HG03354 (cell line): ENCODE measurements around the gene TSFM.
A peak's percentile ranks its signal among the peaks of the same experiment; 100 is the strongest.
"Not testable (repeated sequence)": the region's sequence is repeated elsewhere in the genome, so short reads cannot be mapped to it uniquely, and the experiment has no call there.

Experiments used
- ATAC-seq: cut with Tn5 transposase; IDR thresholded peaks from one replicate; pipeline ENCODE4 v1.9.1; 2021; ENCODE audit warnings: mild to moderate bottlenecking; ENCODE audit not compliant: unreplicated experiment, poor library complexity, severe bottlenecking

The TSFM gene

GRCh38 chr12:57760347-57760982 is 22.1 kb upstream of the TSFM start:
- no peak for ATAC-seq

- ATAC-seq: no peak
Observed at GRCh38 chr12:57761391-57761998, 21.1 kb upstream of the TSFM start.

GRCh38 chr12:57762463-57762862 is 20.1 kb upstream of the TSFM start:
- no peak for ATAC-seq

GRCh38 chr12:57763881-57764661 is 18.5 kb upstream of the TSFM start:
- ATAC-seq: no peak

GRCh38 chr12:57764662-57765002 is 18.0 kb upstream of the TSFM start:
- ATAC-seq: peak; percentile 13

- peak; percentile 61 for ATAC-seq
Observed at GRCh38 chr12:57765003-57765697, 17.4 kb upstream of the TSFM start.

- no peak for ATAC-seq
Observed at GRCh38 chr12:57765698-57766463, 16.7 kb upstream of the TSFM start.

- no peak for ATAC-seq
Observed at GRCh38 chr12:57766464-57767304, 15.9 kb upstream of the TSFM start, which contains the start of gene CYP27B1. TSS of gene CYP27B1 (minus strand) at chr12:57767078. CDS start at chr12:57767041, 37 bp downstream.

- no peak for ATAC-seq
Observed at GRCh38 chr12:57767305-57767698, 15.3 kb upstream of the TSFM start.

GRCh38 chr12:57767876-57768275 is 14.7 kb upstream of the TSFM start:
- no peak for ATAC-seq

- ATAC-seq: no peak
Observed at GRCh38 chr12:57769594-57769993, 13.0 kb upstream of the TSFM start.

- no peak for ATAC-seq
Observed at GRCh38 chr12:57770734-57771133, 11.9 kb upstream of the TSFM start.

GRCh38 chr12:57771236-57771872 is 11.2 kb upstream of the TSFM start:
- peak; percentile 81 for ATAC-seq

GRCh38 chr12:57771873-57772428 is 10.6 kb upstream of the TSFM start, which contains the start of gene METTL1:
TSS of gene METTL1 (minus strand) at chr12:57772105. CDS start at chr12:57772083, 22 bp downstream.
- peak; percentile 89 for ATAC-seq

GRCh38 chr12:57772429-57773322 is 9.9 kb upstream of the TSFM start, which contains the start of gene EEF1AKMT3:
TSS of gene EEF1AKMT3 (plus strand) at chr12:57772614. CDS start at chr12:57772725, 111 bp downstream.
- ATAC-seq: peak; percentile 4

GRCh38 chr12:57774634-57775033 is 8.0 kb upstream of the TSFM start:
- ATAC-seq: not testable (repeated sequence)

GRCh38 chr12:57775044-57775443 is 7.5 kb upstream of the TSFM start:
- ATAC-seq: no peak
